HEK293T (cell line): ENCODE results near the gene GTF2H2.
"Not testable (repeated sequence)": the region's sequence is repeated elsewhere in the genome, so short reads cannot be mapped to it uniquely, and the experiment has no call there.

ENCODE experiments used
- ARNT ChIP-seq: fragments of 450-650 bp; IDR thresholded peaks from 2 replicates; pipeline ENCODE4 v1.6.1; 2017; ENCODE audit warnings: mild to moderate bottlenecking
- BHLHE40 ChIP-seq: fragments of 450-650 bp; IDR thresholded peaks from 2 replicates; pipeline ENCODE4 v1.6.1; 2016; ENCODE audit warnings: mild to moderate bottlenecking, moderate library complexity, borderline replicate concordance
- CTBP1 ChIP-seq: fragments of 450-650 bp; IDR thresholded peaks from 2 replicates; pipeline ENCODE4 v1.6.1; 2016; ENCODE audit warnings: borderline replicate concordance
- ELF4 ChIP-seq: fragments of 450-650 bp; IDR thresholded peaks from 2 replicates; pipeline ENCODE4 v1.6.1; 2017; ENCODE audit warnings: antibody characterized with exemption
- FOXA1 ChIP-seq: fragments of 450-650 bp; IDR thresholded peaks from 2 replicates; pipeline ENCODE4 v1.6.1; 2016; ENCODE audit warnings: mild to moderate bottlenecking
- FOXK2 ChIP-seq: fragments of 450-650 bp; IDR thresholded peaks from 2 replicates; pipeline ENCODE4 v1.6.1; 2016; ENCODE audit warnings: mild to moderate bottlenecking
- FOXM1 ChIP-seq: fragments of 450-650 bp; IDR thresholded peaks from 2 replicates; pipeline ENCODE4 v1.6.1; 2017; ENCODE audit warnings: mild to moderate bottlenecking, borderline replicate concordance
- L3MBTL2 ChIP-seq: fragments of 450-650 bp; conservative IDR thresholded peaks from 2 replicates; pipeline ENCODE4 v1.6.1; 2016; ENCODE audit warnings: mild to moderate bottlenecking
- LEF1 ChIP-seq: fragments of 450-650 bp; IDR thresholded peaks from 2 replicates; pipeline ENCODE4 v1.6.1; 2017; ENCODE audit warnings: mild to moderate bottlenecking, borderline replicate concordance
- NFRKB ChIP-seq: fragments of 450-650 bp; IDR thresholded peaks from 2 replicates; pipeline ENCODE4 v1.6.1; 2016; ENCODE audit warnings: mild to moderate bottlenecking, moderate library complexity
- PKNOX1 ChIP-seq: fragments of 450-650 bp; IDR thresholded peaks from 2 replicates; pipeline ENCODE4 v1.6.1; 2016
- SP1 ChIP-seq: fragments of 450-650 bp; IDR thresholded peaks from 2 replicates; pipeline ENCODE4 v1.6.1; 2017
- SUZ12 ChIP-seq: fragments of 450-650 bp; IDR thresholded peaks from 2 replicates; pipeline ENCODE4 v1.6.1; 2016; ENCODE audit warnings: mild to moderate bottlenecking
- TARDBP ChIP-seq: fragments of 450-650 bp; IDR thresholded peaks from 2 replicates; pipeline ENCODE4 v1.6.1; 2016

GRCh38 chr5:71044808-71045207 is 22.7 kb downstream of the GTF2H2 start:
- not testable (repeated sequence) for TF ChIP-seq SP1, SUZ12, FOXM1, ELF4, NFRKB, FOXK2, L3MBTL2, ARNT, BHLHE40, TARDBP, PKNOX1, LEF1, CTBP1, FOXA1
